Lower leg skin (tissue), 4 donors: ENCODE measurements around the gene AGRN. TPM values are rescaled to one million over a fixed set of nuclear protein-coding genes. Genes with fewer than 3 reads are reported as not detected.
"Not testable (repeated sequence)": the region's sequence is repeated elsewhere in the genome, so short reads cannot be mapped to it uniquely, and the experiment has no call there.

Experiments
- DNase-seq, 2 donors: peaks; one replicate each; pipeline ENCODE4 v3.0.0-alpha.2; 2019; ENCODE audit warnings: low spot score in 2 of 2
- H3K4me3 ChIP-seq: fragments of 200-600 bp; sonication (generic); 2 replicates; pipeline ENCODE4 v1.5.1; 2017; ENCODE audit warnings: mild to moderate bottlenecking, low read depth; ENCODE audit not compliant: poor library complexity, severe bottlenecking
- POLR2A ChIP-seq, 2 donors: fragments of 450-650 bp; IDR thresholded peaks; one replicate each; pipeline ENCODE4 v1.6.1; 2016 to 2017; ENCODE audit warnings: antibody characterized with exemption in 2 of 2, mild to moderate bottlenecking in 1 of 2, moderate library complexity in 1 of 2
- WGBS, 2 donors: methylation state at CpG; one replicate each; pipeline ENCODE4 v1.1.5; 2018; 5-methylcytosine and 5-hydroxymethylcytosine counted together
- intact Hi-C: fragments of 100-400 bp; cut with DNase I; formaldehyde crosslinking; loops from one replicate; pipeline ENCODE4 v1.15.0; 2023; ENCODE audit warnings: low total_unique reads
- total RNA-seq, 4 donors: library from RNA; depleted of rRNA; stranded (reverse); fragments of >200 nt; gene quantifications; one replicate each; pipeline ENCODE4 v1.1.0, GENCODE V29; 2016
- TF ChIP-seq, protein P1 (sequence below), 3 donors: fragments of 450-650 bp; IDR thresholded peaks; one replicate each; pipeline ENCODE4 v1.5.1; 2016; ENCODE audit warnings: antibody characterized with exemption in 3 of 3, mild to moderate bottlenecking in 3 of 3, moderate library complexity in 2 of 3

The AGRN gene
- total RNA-seq, 4 donors from 2014 or later = 36.9 to 55.8 (median 54.6) TPM

DNA sequence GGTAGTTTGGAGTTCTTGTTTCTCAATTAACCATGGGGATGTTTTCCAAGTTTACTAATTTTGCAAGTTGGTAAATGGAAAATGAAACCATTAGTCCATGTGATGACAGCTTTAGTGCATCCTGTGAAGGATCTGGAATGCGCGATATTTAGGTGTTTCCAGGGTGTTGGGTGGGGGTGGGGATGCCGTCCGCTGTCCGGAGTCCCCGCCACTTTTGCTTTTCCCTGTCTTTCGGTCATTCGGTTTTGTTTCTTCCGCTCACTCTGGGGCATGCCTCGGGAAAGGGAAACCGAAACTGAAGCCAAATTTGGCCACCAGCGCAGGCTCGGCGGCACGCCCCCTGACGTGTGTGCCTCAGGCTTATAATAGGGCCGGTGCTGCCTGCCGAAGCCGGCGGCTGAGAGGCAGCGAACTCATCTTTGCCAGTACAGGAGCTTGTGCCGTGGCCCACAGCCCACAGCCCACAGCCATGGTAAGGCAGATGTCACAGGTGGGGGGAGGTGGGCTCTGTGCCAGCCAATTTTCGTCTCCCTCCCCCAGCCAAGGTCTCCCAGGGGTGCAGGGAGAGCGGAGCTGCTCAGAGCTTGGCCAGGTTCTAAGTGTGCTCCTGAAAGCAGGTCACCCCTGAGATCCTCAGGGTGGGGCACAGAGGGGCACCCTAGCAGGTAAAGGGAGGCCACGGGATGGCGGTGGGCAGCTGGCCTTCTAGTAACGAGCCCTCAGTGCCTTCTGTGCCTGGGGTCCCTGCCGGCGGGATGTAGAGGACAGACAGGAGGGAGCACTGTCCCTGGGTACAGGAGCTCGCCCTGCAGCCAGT is 6.6 kb upstream of the AGRN start, which contains the start of gene ISG15:
TSS of gene ISG15 (plus strand) at position 393 of the 817 bp plus-strand sequence. CDS start at position 470, 77 bp downstream.
- TF ChIP-seq POLR2A (IDR thresholded peaks at IDR 0.05) = no peak
- TF ChIP-seq, protein P1, sequence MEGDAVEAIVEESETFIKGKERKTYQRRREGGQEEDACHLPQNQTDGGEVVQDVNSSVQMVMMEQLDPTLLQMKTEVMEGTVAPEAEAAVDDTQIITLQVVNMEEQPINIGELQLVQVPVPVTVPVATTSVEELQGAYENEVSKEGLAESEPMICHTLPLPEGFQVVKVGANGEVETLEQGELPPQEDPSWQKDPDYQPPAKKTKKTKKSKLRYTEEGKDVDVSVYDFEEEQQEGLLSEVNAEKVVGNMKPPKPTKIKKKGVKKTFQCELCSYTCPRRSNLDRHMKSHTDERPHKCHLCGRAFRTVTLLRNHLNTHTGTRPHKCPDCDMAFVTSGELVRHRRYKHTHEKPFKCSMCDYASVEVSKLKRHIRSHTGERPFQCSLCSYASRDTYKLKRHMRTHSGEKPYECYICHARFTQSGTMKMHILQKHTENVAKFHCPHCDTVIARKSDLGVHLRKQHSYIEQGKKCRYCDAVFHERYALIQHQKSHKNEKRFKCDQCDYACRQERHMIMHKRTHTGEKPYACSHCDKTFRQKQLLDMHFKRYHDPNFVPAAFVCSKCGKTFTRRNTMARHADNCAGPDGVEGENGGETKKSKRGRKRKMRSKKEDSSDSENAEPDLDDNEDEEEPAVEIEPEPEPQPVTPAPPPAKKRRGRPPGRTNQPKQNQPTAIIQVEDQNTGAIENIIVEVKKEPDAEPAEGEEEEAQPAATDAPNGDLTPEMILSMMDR (IDR thresholded peaks at IDR 0.05) = no peak
- 1 to 7% methylated on average over 26 to 29 of the region's 30 CpGs for WGBS, 2 donors
- DNase-seq = peak; percentile 84 to 97
- intact Hi-C loops = no loop called here
- H3K4me3 ChIP-seq = peak within 1 kb of the TSS; percentile 4

GRCh38 chr1:1013922-1014648 is 5.8 kb upstream of the AGRN start:
- peak overlapping the region; percentile 4 for H3K4me3 ChIP-seq
- 61 to 75% methylated on average over 29 to 39 of the region's 41 CpGs for whole genome bisulfite sequencing, 2 donors
- intact Hi-C loops = no loop called here
- TF ChIP-seq, protein P1 (IDR thresholded peaks at IDR 0.05) = no peak
- no peak for TF ChIP-seq POLR2A (IDR thresholded peaks at IDR 0.05)
- DNase-seq = no peak

- no peak overlapping the region for H3K4me3 ChIP-seq
- TF ChIP-seq, protein P1 (IDR thresholded peaks at IDR 0.05) = no peak
- no peak for TF ChIP-seq POLR2A (IDR thresholded peaks at IDR 0.05)
- 80 to 81% methylated on average over 20 of the region's 20 CpGs for WGBS, 2 donors
- intact Hi-C loops = no loop called here
- DNase-seq = no peak
Measured at GRCh38 chr1:1014799-1015681, 4.9 kb upstream of the AGRN start.

GRCh38 chr1:1017397-1018320 is 2.3 kb upstream of the AGRN start:
- 80 to 85% methylated on average over 16 to 17 of the region's 17 CpGs for WGBS, 2 donors
- DNase-seq, intact Hi-C loops, H3K4me3 ChIP-seq: not testable (repeated sequence)

DNA sequence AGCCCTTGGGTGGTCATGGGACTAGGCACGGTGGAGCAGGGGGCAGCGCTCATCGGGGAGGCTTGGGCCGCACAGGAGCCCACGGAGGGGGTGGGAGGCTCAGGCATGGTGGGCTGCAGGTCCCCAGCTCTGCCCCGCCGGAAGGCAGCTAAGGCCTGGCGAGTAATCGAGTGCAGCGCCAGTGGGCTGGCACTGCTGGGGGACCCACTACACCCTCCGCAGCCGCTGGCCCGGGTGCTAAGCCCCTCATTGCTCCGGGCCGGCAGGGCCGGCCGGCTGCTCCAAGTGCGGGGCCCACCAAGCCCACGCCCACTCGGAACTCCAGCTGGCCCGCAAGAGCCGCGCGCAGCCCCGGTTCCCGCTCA is 1.6 kb upstream of the AGRN start:
- DNase-seq = not testable (repeated sequence)

More for the DNA sequence above, 1.6 kb upstream of the AGRN start:
- 88 to 94% methylated on average over 10 to 16 of the region's 26 CpGs for WGBS, 2 donors
- H3K4me3 ChIP-seq, intact Hi-C loops: not testable (repeated sequence)
